ENCODE data around the gene TMEM132A.

Gene TMEM132A

DNA sequence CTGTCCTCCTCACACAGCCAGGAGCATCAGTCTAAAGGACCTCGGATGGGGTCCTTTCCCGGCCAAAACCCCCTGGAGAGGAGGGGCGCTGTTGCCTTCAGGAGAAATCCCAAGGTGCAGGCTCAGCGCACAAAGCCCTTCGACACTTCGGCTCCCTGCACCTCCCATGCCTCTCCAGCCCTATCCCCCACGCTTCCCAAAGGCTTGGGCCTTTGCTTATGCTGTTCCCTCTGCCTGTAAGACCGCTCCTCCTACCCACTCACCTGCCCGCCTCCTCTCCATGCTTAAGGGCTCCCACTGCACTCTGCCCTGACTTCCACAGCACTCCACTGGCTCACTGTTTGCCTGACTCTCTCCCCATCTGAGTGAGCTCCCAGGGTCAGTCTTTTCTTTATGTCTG is 14.2 kb downstream of the TMEM132A start:
- DNase-seq, result no peak

DNA sequence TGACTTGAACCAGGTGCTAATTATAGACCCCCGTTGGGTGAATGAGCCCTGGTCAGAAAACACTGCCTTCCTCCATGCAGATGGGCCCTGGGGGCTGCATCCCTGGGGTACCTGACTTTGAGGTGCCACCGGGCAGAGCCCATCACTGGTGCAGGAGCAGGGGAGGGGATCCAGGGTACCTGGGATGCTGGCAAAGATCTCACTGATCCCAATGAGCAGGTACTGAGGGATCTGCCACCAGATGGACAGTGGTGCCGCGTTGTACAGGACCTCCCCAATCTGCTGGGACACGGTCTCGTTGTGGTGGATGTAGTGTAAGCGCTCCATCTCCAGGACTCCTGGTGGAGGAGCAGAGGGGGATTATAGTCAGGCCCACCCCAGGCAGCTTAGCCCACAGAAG is 15.0 kb downstream of the TMEM132A start:
- DNase-seq, result no peak

DNA sequence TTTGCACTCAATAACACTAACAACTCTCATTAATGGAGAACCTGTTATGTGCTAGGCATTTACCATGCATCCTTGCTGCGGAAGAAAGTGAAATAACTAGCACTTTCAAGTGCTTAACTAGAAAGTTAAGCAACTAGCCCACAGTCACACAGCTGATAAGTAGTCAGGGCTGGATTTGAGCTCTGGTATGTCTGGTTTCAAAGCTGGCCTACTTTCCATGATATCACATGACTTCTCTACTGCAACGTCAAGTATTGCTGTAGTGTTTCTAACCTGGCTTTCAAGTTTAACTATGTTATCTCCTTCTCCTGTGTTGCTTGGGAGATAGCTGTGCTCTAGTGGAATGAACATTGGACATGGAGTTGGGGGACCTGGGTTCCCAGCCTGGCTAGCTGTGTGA is 15.6 kb downstream of the TMEM132A start:
- no peak for DNase-seq

DNA sequence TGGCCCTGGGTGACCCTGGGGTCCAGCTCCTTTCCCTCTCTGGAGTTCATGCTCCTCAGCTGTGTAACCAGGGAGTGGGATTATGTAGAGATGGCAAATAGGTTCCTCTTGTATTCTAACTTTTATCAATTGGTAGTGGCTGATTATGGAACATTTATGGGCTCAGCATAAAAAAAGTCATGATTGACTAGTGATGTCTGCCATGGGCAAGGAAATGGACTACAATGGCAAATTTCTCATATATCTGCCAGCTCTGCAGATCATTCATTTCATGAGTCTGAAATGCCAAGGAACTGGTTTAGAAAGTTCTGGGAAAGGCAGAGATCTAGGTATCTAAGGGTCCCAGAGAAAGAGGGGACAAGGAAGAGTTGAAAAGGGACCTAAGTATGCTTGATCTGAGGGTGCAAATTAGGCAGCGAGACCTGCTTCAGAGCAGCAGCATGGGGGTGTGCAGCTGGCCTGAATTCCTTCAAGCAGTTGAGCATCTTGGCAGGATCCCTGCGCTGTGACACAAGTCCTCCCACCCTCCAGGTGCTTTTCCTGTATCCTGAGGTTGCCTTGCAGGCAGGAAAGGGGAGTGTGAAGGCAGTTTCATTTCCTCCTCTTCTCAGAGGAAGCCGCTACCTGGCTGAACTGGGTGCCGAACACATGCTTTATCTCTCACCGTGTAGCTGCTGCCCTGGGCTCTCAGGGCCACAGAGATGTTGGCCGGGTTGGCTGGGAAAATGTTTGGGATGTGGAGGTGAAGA is 17.3 kb downstream of the TMEM132A start:
- no peak for DNase-seq

DNA sequence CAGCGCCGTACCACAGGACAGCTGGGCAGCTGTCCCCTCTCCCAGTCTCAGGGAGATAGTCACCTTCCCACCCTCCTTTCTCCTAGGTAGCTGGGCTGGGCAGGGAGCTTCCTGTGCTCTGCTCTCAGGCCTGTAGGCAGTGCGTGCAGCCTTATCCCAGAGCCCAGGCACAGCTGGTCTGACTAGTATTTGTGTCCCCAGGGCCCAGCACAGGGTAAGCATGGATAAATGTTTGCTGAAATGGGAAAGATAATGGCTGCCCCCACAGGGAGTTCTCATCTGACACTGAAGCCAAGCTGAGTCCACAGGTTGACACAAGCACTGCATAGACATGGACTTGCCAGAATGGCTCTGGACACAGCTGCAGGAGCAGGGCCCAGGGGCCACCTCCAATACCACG is 18.0 kb downstream of the TMEM132A start:
- DNase-seq, result no peak

DNA sequence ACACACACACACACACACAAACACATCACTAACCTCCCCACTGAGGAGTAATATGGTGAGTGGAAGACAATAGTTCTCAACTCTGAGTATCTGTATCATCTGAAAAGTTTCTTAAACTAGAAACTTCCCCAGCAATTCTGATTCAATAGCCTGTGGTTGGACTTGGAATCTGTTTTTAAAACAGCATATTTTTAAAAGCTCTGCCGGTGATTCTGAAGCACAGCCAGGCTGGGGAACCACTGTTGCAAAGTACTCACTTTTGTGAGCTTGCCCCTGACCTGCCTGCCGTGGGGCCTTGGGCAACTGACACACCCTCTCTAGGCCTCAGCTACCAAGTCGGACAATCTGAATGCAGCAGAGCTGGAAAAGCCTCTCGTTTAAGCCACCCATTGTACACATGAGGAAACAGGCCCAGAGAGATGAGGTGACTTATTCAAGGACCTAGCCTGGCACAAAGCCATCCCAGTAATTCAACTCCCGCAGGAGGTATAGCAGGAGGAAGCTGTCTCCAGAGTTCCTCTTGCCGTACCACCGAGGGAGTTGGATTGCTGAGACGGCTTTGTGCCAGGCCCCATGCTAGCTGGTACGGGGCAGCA is 18.8 kb downstream of the TMEM132A start:
- DNase-seq, result no peak

DNA sequence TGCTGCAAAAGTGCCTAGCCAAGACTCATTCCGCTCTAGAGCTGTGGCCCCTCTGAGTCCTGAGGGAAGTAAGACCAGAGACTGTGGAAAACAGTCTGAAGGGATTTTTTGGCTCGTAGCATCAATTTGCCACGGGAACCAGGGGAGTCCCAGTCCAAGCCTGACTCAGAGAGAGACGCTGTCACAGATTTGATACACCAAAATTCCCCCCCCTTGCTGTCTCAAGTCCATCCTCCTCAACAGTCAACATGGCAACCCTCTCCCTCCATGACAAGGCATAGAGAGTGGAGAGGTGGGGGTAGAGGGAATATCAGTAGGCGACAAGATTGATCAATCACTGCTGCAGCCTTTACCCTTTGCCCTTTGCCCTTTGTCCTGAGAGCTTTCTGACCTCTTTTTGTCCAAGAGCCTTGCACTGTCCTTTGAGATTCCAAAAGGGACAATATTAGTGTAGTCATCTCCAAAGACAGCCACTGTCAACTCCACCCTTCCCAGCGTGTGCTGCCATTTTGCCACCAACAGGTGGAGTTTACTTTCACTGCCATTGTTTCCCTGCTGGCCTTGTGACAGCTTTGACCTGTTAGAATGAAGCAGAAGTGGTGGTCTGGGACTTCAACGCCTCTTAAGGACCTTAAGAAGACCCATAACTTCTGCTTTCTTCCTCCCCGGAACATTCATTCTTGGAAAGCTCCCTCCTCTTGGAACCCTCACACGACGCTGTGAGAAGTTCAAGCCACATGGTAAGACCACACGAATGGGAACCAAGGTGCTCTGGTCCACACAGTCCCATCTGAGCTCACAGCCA is 20.4 kb downstream of the TMEM132A start:
- no peak for DNase-seq

DNA sequence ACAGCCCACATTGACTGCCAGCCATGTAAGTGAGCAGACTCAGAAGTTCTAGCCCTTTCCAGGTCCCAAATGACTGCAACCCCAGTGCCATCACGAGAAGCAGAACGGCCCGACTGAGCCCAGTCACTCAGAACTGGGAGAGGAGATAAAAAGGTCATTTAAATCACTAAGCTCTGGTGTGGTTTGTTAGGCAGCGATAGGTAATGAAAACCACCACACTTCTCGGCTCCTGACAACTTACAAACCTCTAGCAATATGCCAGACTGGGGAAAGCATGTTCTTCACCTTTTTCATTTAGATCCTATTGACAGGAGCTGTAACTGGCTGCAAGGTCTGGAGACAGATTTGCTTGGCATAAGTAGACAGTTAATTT is 21.0 kb downstream of the TMEM132A start:
- no peak for DNase-seq

DNA sequence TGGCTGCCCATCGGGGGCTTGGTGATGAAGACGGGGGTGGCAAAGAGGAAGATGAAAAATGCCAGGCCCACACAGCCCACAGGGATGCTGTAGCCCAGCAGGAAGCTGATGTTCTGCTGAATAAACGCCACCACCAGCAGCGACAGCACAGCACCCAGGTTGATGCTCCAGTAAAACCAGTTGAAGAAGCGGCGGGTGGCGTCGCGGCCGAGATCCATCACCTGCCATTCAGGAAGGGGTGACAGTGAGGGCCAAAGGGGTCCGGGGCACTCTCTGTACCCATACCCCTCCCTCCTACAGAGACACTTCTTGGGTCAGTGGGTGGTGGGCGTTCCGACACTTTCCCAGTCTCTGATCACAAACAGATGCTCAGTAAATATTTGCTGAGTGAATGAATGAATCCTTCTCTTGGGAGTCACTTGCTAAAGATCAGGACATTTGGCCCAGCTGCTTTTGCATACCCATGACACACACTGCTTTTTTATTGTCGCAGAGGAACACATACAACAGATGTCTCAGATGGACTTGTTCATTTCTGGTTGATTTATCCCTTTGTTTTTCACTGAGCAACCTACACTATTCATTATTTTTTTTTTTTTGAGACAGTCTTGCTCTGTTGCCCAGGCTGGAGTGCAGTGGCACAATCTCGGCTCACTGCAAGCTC is 22.5 kb downstream of the TMEM132A start:
- peak in 1 of 2 experiments; percentile 73 for DNase-seq

DNA sequence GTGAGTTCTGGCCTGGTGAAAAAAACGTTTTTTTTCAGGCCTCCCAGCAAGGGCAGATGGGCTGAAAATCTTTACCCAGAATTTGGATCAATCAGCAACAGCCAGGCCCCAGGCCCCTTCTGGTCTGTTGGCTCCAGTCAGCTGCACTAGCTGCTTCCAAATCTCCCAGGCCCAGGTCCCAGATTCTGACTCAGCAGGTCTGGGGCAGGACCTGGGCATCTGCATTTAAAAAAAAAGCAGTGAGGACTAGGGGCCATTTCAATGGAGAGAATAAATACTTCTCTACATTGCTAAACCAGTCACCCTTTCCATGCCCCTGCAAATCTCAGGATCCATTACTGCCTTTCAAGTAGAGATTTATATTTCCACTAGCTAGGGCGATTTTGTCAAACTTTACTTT is 23.4 kb downstream of the TMEM132A start:
- DNase-seq, result peak in 1 of 2 experiments; percentile 47

DNA sequence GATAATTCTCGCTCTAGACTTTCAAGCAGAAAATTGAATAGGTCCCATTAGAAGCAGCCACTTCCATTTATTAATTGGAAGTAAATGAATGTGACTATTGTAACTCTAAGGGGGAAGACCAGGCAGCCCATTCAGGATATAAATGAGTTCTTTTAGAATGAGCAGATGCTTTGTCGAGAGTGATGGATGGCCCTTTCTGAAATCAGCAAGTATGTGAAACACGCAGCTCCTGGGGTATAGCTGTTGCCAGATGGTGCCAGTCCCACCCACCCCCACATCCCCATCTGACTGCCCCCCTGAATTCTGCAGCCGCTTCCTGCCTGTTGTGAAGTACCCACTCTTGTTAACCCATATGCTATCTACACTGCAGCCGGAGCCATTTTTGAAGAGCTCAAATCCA is 24.0 kb downstream of the TMEM132A start:
- peak; percentile 73 to 93 for DNase-seq

DNA sequence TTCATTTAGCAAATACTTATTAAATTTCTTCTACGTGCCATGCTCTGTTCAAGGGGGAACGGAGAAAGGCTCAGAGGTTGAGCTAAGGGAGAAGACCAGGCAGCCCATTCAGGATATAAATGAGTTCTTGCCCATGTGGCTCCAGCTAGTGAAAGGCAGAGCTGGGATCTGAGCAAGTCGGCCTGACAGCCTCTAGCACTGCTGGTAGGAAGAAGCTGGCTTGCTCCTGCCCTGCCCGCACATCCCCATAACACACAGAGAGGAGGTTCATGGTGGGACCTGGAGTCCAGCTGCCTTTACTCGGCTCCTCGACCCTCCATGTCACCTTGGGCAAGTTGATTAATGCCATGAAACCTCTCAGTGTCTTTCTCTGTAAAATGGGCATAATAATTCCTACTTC is 25.8 kb downstream of the TMEM132A start:
- no peak for DNase-seq

DNA sequence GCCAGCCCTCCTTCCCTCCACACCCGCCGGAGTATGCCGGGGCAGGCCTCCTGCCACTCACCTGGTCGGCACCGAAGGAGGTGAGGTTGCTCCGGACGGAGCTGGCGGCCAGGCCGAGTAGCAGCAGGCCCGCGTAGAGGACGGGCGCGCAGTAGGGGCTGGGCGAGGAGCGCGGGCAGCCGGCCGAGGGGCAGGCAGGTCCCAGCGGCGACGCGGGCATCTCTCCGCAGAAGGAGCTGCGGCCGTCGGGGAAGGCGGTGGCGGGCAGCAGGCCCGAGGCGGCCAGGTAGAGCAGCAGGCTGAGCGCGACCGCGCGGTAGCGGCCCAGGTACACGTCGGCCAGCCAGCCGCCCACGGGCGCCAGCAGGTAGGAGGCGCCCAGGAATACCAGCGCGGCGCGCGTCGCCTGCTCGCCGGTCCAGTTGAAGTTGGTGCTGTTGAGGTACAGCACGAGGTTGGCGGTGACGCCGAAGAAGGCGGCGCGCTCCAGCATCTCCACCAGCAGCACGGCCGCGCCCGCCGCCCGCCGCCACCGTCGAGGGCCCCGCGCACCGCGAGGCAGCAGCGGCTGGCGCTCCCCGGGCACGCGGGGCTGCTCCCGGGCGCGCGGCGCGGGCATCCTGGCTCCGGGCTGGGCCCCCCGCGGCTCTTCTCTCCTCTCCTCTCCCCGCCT is 26.8 kb downstream of the TMEM132A start:
- DNase-seq, result no peak

DNA sequence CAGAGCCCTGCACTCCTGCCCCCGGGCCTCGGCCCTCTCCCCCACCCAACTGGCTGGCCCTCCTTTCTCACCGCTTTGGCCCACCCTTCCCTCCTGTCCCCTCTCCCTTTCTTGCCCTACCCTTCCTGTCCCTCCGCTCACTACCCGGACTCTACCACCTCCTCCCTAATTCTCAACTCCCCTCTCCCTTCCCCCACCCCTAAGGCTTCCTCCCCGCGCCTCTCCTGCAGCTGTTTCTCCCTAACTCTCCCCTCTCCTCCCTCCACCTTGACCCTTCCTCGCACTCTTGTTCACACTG is 27.3 kb downstream of the TMEM132A start:
- DNase-seq, result no peak

DNA sequence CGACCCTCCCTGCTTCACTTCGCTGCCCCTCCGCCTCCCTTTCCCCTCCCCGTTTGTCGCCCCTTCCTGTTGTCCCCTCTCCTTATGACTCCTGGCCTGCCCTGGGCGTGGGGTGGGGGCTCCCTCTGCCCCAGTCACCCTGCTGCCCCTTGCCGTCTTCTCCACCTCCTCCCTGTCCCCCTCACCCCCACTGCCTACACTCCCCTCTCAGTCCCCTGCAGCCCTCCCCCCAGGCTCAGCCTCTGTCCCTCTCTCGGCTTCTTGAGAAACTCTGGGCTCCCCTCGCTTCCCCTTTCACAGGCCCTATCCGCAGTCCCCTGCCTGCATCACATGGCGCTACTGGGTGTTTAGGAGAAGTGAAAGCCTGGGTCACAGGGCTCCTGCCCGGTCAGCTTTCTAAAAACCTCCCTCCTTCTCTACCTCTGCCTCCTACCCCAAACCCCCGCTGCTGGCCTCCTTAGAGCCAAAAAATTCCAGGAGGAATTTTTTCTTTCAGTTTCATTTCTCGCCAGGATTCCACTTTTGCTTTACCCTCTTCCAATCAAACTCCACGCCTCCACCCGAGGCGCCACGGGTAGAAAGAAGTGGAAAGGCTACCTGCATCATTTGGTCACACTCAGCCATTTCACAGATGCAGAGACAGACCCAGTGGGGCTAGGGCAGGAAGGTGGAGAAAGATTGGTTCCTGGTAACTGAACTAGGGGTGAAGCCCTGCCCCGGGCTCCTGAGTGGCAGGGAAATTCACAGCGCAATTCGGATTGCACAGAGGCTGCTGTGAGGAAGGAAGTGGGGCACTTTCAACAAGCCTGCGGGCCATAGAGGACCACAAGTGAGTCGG is 27.9 kb downstream of the TMEM132A start, which contains the start of gene SLC15A3:
Gene SLC15A3 (minus strand): TSS at position 273 of the 838 bp plus-strand sequence. CDS start 625 bp downstream, outside the sequence.
- no peak for DNase-seq

DNA sequence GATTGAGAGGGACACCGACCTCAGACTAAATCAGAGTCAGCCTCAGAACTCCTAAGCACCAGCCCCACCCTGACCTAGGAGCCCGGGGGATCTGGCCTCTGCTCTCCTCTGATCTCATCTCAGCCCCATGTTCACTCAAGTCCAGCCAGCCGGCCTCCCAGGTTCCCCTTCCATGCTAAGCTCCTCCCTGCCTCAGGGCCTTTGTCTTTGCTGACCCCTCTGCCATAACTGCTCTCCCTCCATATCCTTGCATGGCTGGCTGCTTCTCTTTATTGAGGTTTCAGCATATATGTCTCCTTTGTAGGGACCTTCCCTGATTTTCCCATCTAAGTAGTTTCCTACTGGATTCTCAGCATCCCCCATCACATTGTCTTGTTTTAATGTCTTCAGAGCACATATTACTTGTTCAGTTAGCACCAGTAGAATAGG is 28.5 kb downstream of the TMEM132A start:
- DNase-seq, result no peak

DNA sequence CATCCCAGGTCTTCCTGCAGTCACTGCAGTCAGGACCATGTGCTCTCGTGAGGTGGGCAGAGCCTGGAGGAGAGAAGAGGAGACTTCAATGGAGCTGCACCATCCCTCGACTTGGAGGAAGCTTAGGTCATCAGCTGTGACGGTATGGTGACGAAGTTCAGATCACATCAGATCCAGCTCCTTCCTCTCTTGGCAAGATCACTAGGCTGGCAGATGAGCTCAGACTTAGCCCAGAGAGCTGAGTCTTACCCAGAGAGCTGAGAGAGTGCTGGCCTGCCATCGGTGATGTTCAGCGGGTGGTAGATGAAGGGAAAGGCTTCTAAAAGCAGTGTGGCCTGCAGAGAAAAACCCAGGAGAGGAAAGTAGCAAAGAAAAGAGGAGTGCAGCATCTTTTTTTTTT is 29.5 kb downstream of the TMEM132A start:
- no peak for DNase-seq

DNA sequence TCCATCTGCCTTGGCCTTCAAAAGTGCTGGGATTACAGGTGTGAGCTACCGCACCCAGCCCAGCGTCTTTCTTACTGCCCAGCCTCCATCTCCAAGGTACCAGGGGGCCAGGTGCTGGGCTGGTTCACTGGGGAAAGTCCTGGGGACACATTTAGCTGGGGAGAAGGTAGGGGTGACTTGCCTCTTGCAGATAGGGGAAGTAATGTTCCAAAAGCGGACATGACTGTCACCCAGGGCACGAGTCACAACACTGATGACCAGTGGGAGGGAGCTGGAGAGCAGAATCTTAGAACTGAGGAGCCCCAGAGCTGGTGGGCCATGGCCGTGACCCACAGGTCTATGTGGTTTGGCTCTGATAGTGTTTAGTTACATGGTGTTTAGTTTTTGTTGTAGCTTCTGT is 30.2 kb downstream of the TMEM132A start:
- no peak for DNase-seq

DNA sequence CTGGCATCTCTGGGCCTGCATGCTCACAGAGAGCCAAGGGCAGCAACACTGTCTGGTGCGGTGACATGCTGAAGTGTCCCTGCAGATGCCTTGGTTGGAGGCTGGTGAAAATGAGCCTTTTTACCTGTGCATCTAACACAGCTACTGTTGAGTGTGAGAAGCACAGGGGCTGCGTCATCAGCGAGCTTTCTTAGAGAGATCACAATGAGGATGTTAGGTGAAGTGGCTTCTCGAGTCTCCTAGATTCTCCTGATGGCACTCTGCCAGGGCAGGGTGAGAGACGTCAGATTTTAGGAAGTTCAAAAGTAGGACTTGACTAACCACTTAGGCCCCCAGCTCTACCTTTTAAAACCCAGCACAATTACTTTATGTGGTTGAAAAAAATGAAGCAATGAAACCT is 31.3 kb downstream of the TMEM132A start:
- DNase-seq, result peak in 1 of 2 experiments; percentile 13

DNA sequence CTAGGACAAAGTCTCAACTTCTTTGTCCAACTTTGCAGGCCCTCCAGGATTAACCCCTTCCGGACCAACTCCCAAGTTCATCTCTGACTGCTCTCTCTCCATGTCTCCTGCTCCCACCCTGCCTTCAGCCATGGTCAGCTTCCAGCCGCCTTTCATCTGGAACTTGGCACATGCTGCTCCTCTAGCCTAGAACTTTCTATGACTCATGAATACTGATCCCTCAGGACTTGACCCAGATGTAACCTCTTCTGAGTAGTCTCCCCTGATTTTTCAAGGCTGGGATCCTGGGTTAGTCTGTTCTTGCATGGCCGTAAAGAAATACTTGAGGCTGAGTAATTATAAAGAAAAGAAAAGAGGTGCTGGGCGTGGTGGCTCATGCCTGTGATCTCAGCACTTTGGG is 32.9 kb downstream of the TMEM132A start:
- no peak for DNase-seq

DNA sequence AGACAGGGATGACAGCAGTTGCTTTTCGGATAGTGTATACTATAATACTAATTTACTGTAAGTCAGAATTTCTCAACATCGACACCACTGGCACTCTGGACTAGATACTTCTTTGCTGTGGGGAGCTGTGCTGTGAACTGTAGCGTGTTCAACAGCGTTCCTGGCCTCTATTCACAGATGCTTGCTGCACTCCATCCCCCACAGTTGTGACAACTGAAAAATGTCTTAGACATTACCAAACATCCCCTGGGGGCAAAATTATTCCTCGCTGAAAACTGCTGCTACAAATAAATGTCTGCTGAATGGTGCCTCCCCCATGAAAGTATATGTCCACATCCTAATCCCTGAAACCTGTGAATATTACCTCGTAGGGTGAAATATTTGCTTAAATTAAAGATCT is 35.2 kb downstream of the TMEM132A start:
- DNase-seq, result no peak

DNA sequence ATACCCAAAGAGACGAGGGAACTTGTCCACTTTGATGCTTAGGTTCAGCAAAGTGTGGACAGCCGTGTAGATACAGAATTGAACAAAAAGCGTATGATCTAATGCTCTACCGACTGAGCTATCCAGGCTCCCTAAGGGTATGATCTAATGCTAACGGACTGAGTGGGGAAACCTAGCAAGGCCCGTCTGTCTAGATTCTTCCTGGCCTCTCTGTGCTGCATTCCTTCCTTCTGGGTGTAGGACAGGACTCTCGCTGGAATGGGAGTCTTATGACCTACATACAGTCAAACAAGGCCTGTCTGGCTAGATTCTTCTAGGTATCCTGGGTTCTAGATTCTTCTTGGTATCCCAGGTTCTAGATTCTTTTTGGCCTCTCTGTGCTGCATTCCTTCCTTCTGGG is 36.1 kb downstream of the TMEM132A start:
- no peak for DNase-seq

All from NCI-H524 (cell line).